Calu3 (cell line): ENCODE measurements around the gene STIM1. TPM values are rescaled to one million over a fixed set of nuclear protein-coding genes. Genes with fewer than 3 reads are reported as not detected.

Source experiments
- BruUV-seq: library from RNA; stranded (reverse); fragments of 400-500 nt; replicated peaks from 2 replicates; lab custom pipeline; 2021; lab: Mats Ljungman, UMichigan
- CTCF ChIA-PET: fragments of 300-600 bp; sonication (Branson Sonifier 250); formaldehyde crosslinking; loops from one replicate; lab custom pipeline; 2022; ENCODE audit warnings: antibody characterized with exemption; lab: Charles Lee
- DNase-seq: peaks from one replicate; pipeline ENCODE4 v3.0.0; 2022
- H3K27ac Mint-ChIP-seq: one replicate; pipeline ENCODE4 v1.8.0; 2022; ENCODE audit warnings: mixed read lengths; ENCODE audit not compliant: unreplicated experiment
- H3K27me3 Mint-ChIP-seq: one replicate; pipeline ENCODE4 v1.8.0; 2022; ENCODE audit warnings: mixed read lengths; ENCODE audit not compliant: unreplicated experiment
- H3K36me3 Mint-ChIP-seq: one replicate; pipeline ENCODE4 v1.8.0; 2022; ENCODE audit warnings: mild to moderate bottlenecking, moderate library complexity, mixed read lengths; ENCODE audit not compliant: insufficient read depth, unreplicated experiment
- H3K4me1 Mint-ChIP-seq: one replicate; pipeline ENCODE4 v1.8.0; 2022; ENCODE audit warnings: mild to moderate bottlenecking, low read depth, mixed read lengths; ENCODE audit not compliant: unreplicated experiment
- H3K4me3 Mint-ChIP-seq: one replicate; pipeline ENCODE4 v1.8.0; 2022; ENCODE audit warnings: mild to moderate bottlenecking, low read depth, moderate library complexity, mixed read lengths; ENCODE audit not compliant: unreplicated experiment
- H3K9me3 Mint-ChIP-seq: one replicate; pipeline ENCODE4 v1.8.0; 2022; ENCODE audit warnings: low read depth, mixed read lengths; ENCODE audit not compliant: unreplicated experiment
- CTCF ChIP-seq: fragments of 200-600 bp; IDR thresholded peaks from one replicate; pipeline ENCODE4 v1.8.0; 2022; ENCODE audit warnings: antibody characterized with exemption; ENCODE audit not compliant: unreplicated experiment
- intact Hi-C: fragments of 100-400 bp; cut with micrococcal nuclease; formaldehyde crosslinking; loops from one replicate; pipeline ENCODE4 v1.10.0; 2022; ENCODE audit not compliant: unreplicated experiment
- total RNA-seq: library from RNA; stranded (reverse); gene quantifications from 2 replicates; pipeline ENCODE4 v1.2.3, GENCODE V29; 2022

The STIM1 gene
- total RNA-seq, 1 experiment from 2014 or later, result 60.1 TPM

GRCh38 chr11:3823303-3823702, 32.2 kb upstream of the STIM1 start:
- peaks cover 18% of the 10 kb centered on the region for H3K36me3 Mint-ChIP-seq
- TF ChIP-seq CTCF, result no peak
- DNase-seq, result no peak
- BruUV-seq, result no TSS peak
- H3K4me1 Mint-ChIP-seq, result no peaks in the 10 kb centered on the region
- H3K9me3 Mint-ChIP-seq, result no peaks in the 10 kb centered on the region
- CTCF ChIA-PET, result interaction anchor here (0.5 kb wide), 1 partner anchor 17 kb away, joined by 3 read pairs; the partner anchor contains the start of gene RHOG
- no peak overlapping the region for H3K4me3 Mint-ChIP-seq
- intact Hi-C loops, result no loop called here
- no peak overlapping the region for H3K27ac Mint-ChIP-seq
- H3K27me3 Mint-ChIP-seq, result no peaks in the 10 kb centered on the region

- H3K36me3 Mint-ChIP-seq, result peaks cover 18% of the 10 kb centered on the region
- no peaks in the 10 kb centered on the region for H3K4me1 Mint-ChIP-seq
- DNase-seq, result no peak
- H3K27me3 Mint-ChIP-seq, result no peaks in the 10 kb centered on the region
- intact Hi-C loops, result no loop called here
- H3K4me3 Mint-ChIP-seq, result no peak overlapping the region
- H3K9me3 Mint-ChIP-seq, result no peaks in the 10 kb centered on the region
- H3K27ac Mint-ChIP-seq, result no peak overlapping the region
- BruUV-seq, result no TSS peak
- no peak for TF ChIP-seq CTCF
- CTCF ChIA-PET, result interaction anchor here (0.5 kb wide), 1 partner anchor 17 kb away, joined by 3 read pairs; the partner anchor contains the start of gene RHOG
These were observed 31.5 kb upstream of the STIM1 start for GRCh38 chr11:3823762-3824506.

- Mint-ChIP-seq H3K4me3 (no peak overlapping the region), H3K36me3 (peaks cover 18% of the 10 kb centered on the region), H3K27me3 (no peaks in the 10 kb centered on the region), H3K4me1 (no peaks in the 10 kb centered on the region), H3K27ac (no peak overlapping the region), H3K9me3 (no peaks in the 10 kb centered on the region)
- DNase-seq, result peak; percentile 52
- intact Hi-C loops, result no loop called here
- CTCF ChIA-PET, result interaction anchor here (1.4 kb wide), 1 partner anchor 16 kb away, joined by 3 read pairs; no protein-coding TSS in a partner anchor
- TF ChIP-seq CTCF, result peak; percentile 44
- BruUV-seq, result no TSS peak
These were observed 30.6 kb upstream of the STIM1 start for GRCh38 chr11:3824714-3825472.

GRCh38 chr11:3825473-3826154, 29.9 kb upstream of the STIM1 start:
- Mint-ChIP-seq H3K4me1 (no peaks in the 10 kb centered on the region), H3K36me3 (peaks cover 18% of the 10 kb centered on the region), H3K27me3 (no peaks in the 10 kb centered on the region), H3K27ac (no peak overlapping the region), H3K9me3 (no peaks in the 10 kb centered on the region), H3K4me3 (no peak overlapping the region)
- DNase-seq, result no peak
- no peak for TF ChIP-seq CTCF
- CTCF ChIA-PET, result interaction anchor here (1.4 kb wide), 1 partner anchor 16 kb away, joined by 3 read pairs; no protein-coding TSS in a partner anchor
- no TSS peak for BruUV-seq
- intact Hi-C loops, result no loop called here
